ENCODE data around the gene IGFALS.
A peak's percentile ranks its signal among the peaks of the same experiment; 100 is the strongest.

IGFALS gene

GRCh38 chr16:1793578-1794220 lies at the start of gene IGFALS:
TSS of gene IGFALS (minus strand) at chr16:1793705. CDS start at chr16:1793652, 53 bp downstream.
- DNase-seq, result no peak

- DNase-seq, result no peak
These were observed 46.0 kb upstream of the IGFALS start for GRCh38 chr16:1839554-1839953.

GRCh38 chr16:1834096-1834495 lies 40.6 kb upstream of the IGFALS start:
- no peak for DNase-seq

- DNase-seq, result no peak
These were observed 39.4 kb upstream of the IGFALS start for GRCh38 chr16:1832838-1833454.

GRCh38 chr16:1831186-1832075 lies 37.9 kb upstream of the IGFALS start:
- DNase-seq, result no peak

GRCh38 chr16:1830213-1830612 lies 36.7 kb upstream of the IGFALS start:
- DNase-seq, result no peak

GRCh38 chr16:1828645-1829410 lies 35.3 kb upstream of the IGFALS start:
- DNase-seq, result no peak

GRCh38 chr16:1826691-1827573 lies 33.4 kb upstream of the IGFALS start, which contains the start of the genes FAHD1 and HAGH:
TSS of gene FAHD1 (plus strand) at chr16:1827206. CDS start at chr16:1827239, 33 bp downstream.
TSS of gene HAGH (minus strand) at chr16:1826825. CDS start at chr16:1826787, 38 bp downstream.
- peak; percentile 90 for DNase-seq

- peak; percentile 30 for DNase-seq
These were observed 32.6 kb upstream of the IGFALS start for GRCh38 chr16:1825864-1826690.

GRCh38 chr16:1825381-1825863 lies 31.9 kb upstream of the IGFALS start:
- DNase-seq, result no peak

GRCh38 chr16:1823821-1824220 lies 30.3 kb upstream of the IGFALS start:
- DNase-seq, result no peak

GRCh38 chr16:1822801-1823200 lies 29.3 kb upstream of the IGFALS start:
- DNase-seq, result no peak

- no peak for DNase-seq
These were observed 28.5 kb upstream of the IGFALS start for GRCh38 chr16:1821861-1822611.

GRCh38 chr16:1820946-1821290 lies 27.4 kb upstream of the IGFALS start:
- DNase-seq, result no peak

GRCh38 chr16:1820096-1820945 lies 26.8 kb upstream of the IGFALS start:
- no peak for DNase-seq

- DNase-seq, result no peak
These were observed 26.1 kb upstream of the IGFALS start for GRCh38 chr16:1819611-1820010.

GRCh38 chr16:1818873-1819525 lies 25.5 kb upstream of the IGFALS start:
- no peak for DNase-seq

GRCh38 chr16:1818204-1818872 lies 24.8 kb upstream of the IGFALS start:
- DNase-seq, result no peak

Measured in activated effector memory CD4-positive, alpha-beta T cell treated with Interleukin-2 at 50 U/mL for 16 hours (primary cell).